Osteocyte (in vitro differentiated cells): ENCODE results near the gene RPRD1B. TPM values are rescaled to one million over a fixed set of nuclear protein-coding genes. Genes with fewer than 3 reads are reported as not detected.

ENCODE experiments used
- DNase-seq: peaks from one replicate; pipeline ENCODE4 v3.0.0; 2021; ENCODE audit warnings: mixed read lengths; ENCODE audit not compliant: unreplicated experiment; ENCODE audit errors: extremely low spot score
- H3K27ac Mint-ChIP-seq: one replicate; pipeline ENCODE4 v1.8.0; 2021; ENCODE audit warnings: mild to moderate bottlenecking, mixed read lengths; ENCODE audit not compliant: unreplicated experiment
- H3K27me3 Mint-ChIP-seq: one replicate; pipeline ENCODE4 v1.8.0; 2021; ENCODE audit warnings: mixed read lengths; ENCODE audit not compliant: unreplicated experiment
- H3K36me3 Mint-ChIP-seq: one replicate; pipeline ENCODE4 v1.8.0; 2021; ENCODE audit warnings: mixed read lengths; ENCODE audit not compliant: unreplicated experiment
- H3K4me1 Mint-ChIP-seq: one replicate; pipeline ENCODE4 v1.8.0; 2021; ENCODE audit warnings: mixed read lengths; ENCODE audit not compliant: unreplicated experiment
- H3K4me3 Mint-ChIP-seq: one replicate; pipeline ENCODE4 v1.8.0; 2021; ENCODE audit warnings: mild to moderate bottlenecking, moderate library complexity, mixed read lengths; ENCODE audit not compliant: unreplicated experiment
- H3K9me3 Mint-ChIP-seq: one replicate; pipeline ENCODE4 v1.8.0; 2021; ENCODE audit warnings: mixed read lengths; ENCODE audit not compliant: unreplicated experiment
- CTCF ChIP-seq: fragments of 200-600 bp; sonication (generic); IDR thresholded peaks from 2 replicates; pipeline ENCODE4 v1.5.0; 2021; ENCODE audit warnings: antibody characterized with exemption, mild to moderate bottlenecking, moderate library complexity
- total RNA-seq: library from RNA; stranded (reverse); gene quantifications from 2 replicates; pipeline ENCODE4 v1.2.1, GENCODE V29; 2021

Gene RPRD1B
- total RNA-seq, 1 donor from 2014 or later: 28.5 TPM

GRCh38 chr20:38130687-38131587 lies 97.4 kb downstream of the RPRD1B start:
- Mint-ChIP-seq H3K27me3 (no peaks in the 10 kb centered on the region), H3K4me1 (peaks cover 46% of the 10 kb centered on the region), H3K4me3 (no peak overlapping the region), H3K27ac (no peak overlapping the region), H3K9me3 (no peaks in the 10 kb centered on the region), H3K36me3 (no peaks in the 10 kb centered on the region)
- TF ChIP-seq CTCF: no peak
- DNase-seq: no peak

- Mint-ChIP-seq H3K27me3 (no peaks in the 10 kb centered on the region), H3K27ac (no peak overlapping the region), H3K4me1 (peaks cover 40% of the 10 kb centered on the region), H3K4me3 (no peak overlapping the region), H3K9me3 (no peaks in the 10 kb centered on the region), H3K36me3 (no peaks in the 10 kb centered on the region)
- TF ChIP-seq CTCF: no peak
- DNase-seq: no peak
These were observed 98.1 kb downstream of the RPRD1B start for GRCh38 chr20:38131588-38132121.

- Mint-ChIP-seq H3K4me3 (no peak overlapping the region), H3K27ac (no peak overlapping the region), H3K4me1 (peaks cover 33% of the 10 kb centered on the region), H3K9me3 (no peaks in the 10 kb centered on the region), H3K36me3 (no peaks in the 10 kb centered on the region), H3K27me3 (no peaks in the 10 kb centered on the region)
- no peak for TF ChIP-seq CTCF
- no peak for DNase-seq
These were observed 98.8 kb downstream of the RPRD1B start for GRCh38 chr20:38132156-38132909.

- Mint-ChIP-seq H3K36me3 (no peaks in the 10 kb centered on the region), H3K4me3 (no peak overlapping the region), H3K9me3 (no peaks in the 10 kb centered on the region), H3K27me3 (no peaks in the 10 kb centered on the region), H3K4me1 (peaks cover 32% of the 10 kb centered on the region), H3K27ac (no peak overlapping the region)
- no peak for TF ChIP-seq CTCF
- DNase-seq: no peak
These were observed 99.5 kb downstream of the RPRD1B start for GRCh38 chr20:38132910-38133501.
